ENCODE measurements around the gene GLDN. TPM values are rescaled to one million over a fixed set of nuclear protein-coding genes. Genes with fewer than 3 reads are reported as not detected.

GLDN gene
- total RNA-seq, 1 experiment from 2014 or later, result 0.82 TPM

- H3K4me1 Mint-ChIP-seq (ENCODE audit: low read depth, unreplicated experiment), result no peaks in the 10 kb centered on the region
- no peak for DNase-seq
- no peak overlapping the region for H3K27ac Mint-ChIP-seq (ENCODE audit: unreplicated experiment)
- H3K36me3 ChIP-seq (ENCODE audit: control insufficient read depth, insufficient read depth, low read length), result no peaks in the 10 kb centered on the region
- no peaks in the 10 kb centered on the region for H3K27me3 Mint-ChIP-seq (ENCODE audit: insufficient read depth, unreplicated experiment)
- TF ChIP-seq CTCF (IDR thresholded peaks at IDR 0.05; ENCODE audit: insufficient read depth in 1 of 2, low read depth in 1 of 2, low read length in 1 of 2, severe bottlenecking in 1 of 2, unreplicated experiment in 1 of 2), result no peak
- no peaks in the 10 kb centered on the region for H3K36me3 Mint-ChIP-seq (ENCODE audit: insufficient read depth, unreplicated experiment)
- H3K4me1 ChIP-seq, result no peaks in the 10 kb centered on the region
- H3K9me3 ChIP-seq, result no peaks in the 10 kb centered on the region
- POLR2A ChIA-PET, result no interaction called here
- H3K4me3 Mint-ChIP-seq (ENCODE audit: unreplicated experiment), result no peak overlapping the region
- BruUV-seq (replicated peaks), result no TSS peak
- no peaks in the 10 kb centered on the region for H3K27me3 ChIP-seq (replicated peaks; ENCODE audit: control insufficient read depth, insufficient read depth, low read length)
- no peaks in the 10 kb centered on the region for H3K9me3 Mint-ChIP-seq (ENCODE audit: unreplicated experiment)
- intact Hi-C loops (cut with micrococcal nuclease; ENCODE audit: unreplicated experiment), result no loop called here
- no peak overlapping the region for H3K4me3 ChIP-seq (ENCODE audit: low read depth, low read length)
- CTCF ChIA-PET, result no interaction called here
These were observed 84.1 kb downstream of the GLDN start for GRCh38 chr15:51425517-51426040.

GRCh38 chr15:51438526-51438925 is 97.1 kb downstream of the GLDN start:
- no peaks in the 10 kb centered on the region for H3K36me3 ChIP-seq (ENCODE audit: control insufficient read depth, insufficient read depth, low read length)
- intact Hi-C loops (cut with micrococcal nuclease; ENCODE audit: unreplicated experiment), result no loop called here
- no TSS peak for BruUV-seq (replicated peaks)
- no peaks in the 10 kb centered on the region for H3K27me3 ChIP-seq (replicated peaks; ENCODE audit: control insufficient read depth, insufficient read depth, low read length)
- Mint-ChIP-seq H3K27me3 (ENCODE audit: insufficient read depth, unreplicated experiment) (peaks cover 9% of the 10 kb centered on the region), H3K9me3 (ENCODE audit: unreplicated experiment) (peaks cover 12% of the 10 kb centered on the region), H3K4me3 (ENCODE audit: unreplicated experiment) (no peak overlapping the region), H3K27ac (ENCODE audit: unreplicated experiment) (no peak overlapping the region), H3K36me3 (ENCODE audit: insufficient read depth, unreplicated experiment) (no peaks in the 10 kb centered on the region), H3K4me1 (ENCODE audit: low read depth, unreplicated experiment) (no peaks in the 10 kb centered on the region)
- ChIA-PET CTCF (no interaction called here), POLR2A (no interaction called here)
- H3K4me1 ChIP-seq, result no peaks in the 10 kb centered on the region
- no peaks in the 10 kb centered on the region for H3K9me3 ChIP-seq
- no peak for DNase-seq
- no peak overlapping the region for H3K4me3 ChIP-seq (ENCODE audit: low read depth, low read length)
- no peak for TF ChIP-seq CTCF (IDR thresholded peaks at IDR 0.05; ENCODE audit: insufficient read depth in 1 of 2, low read depth in 1 of 2, low read length in 1 of 2, severe bottlenecking in 1 of 2, unreplicated experiment in 1 of 2)

DNA sequence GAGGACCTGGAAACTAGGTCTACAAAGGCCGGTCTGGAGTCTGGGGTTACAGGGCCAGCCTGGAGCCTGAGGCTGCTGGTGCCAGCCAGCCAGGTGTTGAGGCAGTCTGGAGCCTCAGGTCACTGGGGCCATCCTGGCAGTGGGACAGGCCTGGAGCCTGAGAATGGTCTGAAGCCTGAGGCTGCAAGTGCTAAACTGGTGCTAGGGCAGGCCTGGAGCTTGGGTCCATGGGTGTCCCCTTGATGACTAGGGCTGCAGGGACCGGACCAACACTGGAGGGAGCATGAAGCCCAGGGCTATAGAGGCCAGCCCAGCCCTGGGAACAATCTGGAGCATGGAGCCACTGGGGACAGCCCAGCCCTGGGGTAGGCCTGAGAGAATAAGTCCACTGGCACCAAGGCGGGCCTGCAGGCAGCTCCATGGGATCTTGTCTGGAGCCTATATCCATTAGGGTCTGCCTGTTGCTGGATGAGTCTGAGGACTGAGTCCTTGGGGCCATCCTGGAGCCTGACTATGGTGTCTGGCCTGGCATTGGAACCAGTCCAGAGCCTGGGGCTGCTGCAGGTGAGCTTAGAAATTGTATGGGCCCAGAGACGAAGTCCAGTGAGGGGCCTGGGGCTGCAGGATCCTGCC is 101.9 kb downstream of the GLDN start:
- Histone ChIP-seq H3K4me3 (ENCODE audit: low read depth, low read length) (no peak overlapping the region), H3K27me3 (replicated peaks; ENCODE audit: control insufficient read depth, insufficient read depth, low read length) (no peaks in the 10 kb centered on the region), H3K4me1 (peaks cover 12% of the 10 kb centered on the region), H3K9me3 (peaks cover 7% of the 10 kb centered on the region; the same call in 1 of the 2 replicates), H3K36me3 (ENCODE audit: control insufficient read depth, insufficient read depth, low read length) (no peaks in the 10 kb centered on the region)
- BruUV-seq (replicated peaks), result no TSS peak
- DNase-seq, result no peak
- no peak overlapping the region for H3K4me3 Mint-ChIP-seq (ENCODE audit: unreplicated experiment)
- H3K27me3 Mint-ChIP-seq (ENCODE audit: insufficient read depth, unreplicated experiment), result no peaks in the 10 kb centered on the region
- H3K36me3 Mint-ChIP-seq (ENCODE audit: insufficient read depth, unreplicated experiment), result no peaks in the 10 kb centered on the region
- no peak for TF ChIP-seq CTCF (IDR thresholded peaks at IDR 0.05; ENCODE audit: insufficient read depth in 1 of 2, low read depth in 1 of 2, low read length in 1 of 2, severe bottlenecking in 1 of 2, unreplicated experiment in 1 of 2)
- ChIA-PET CTCF (no interaction called here), POLR2A (no interaction called here)
- intact Hi-C loops (cut with micrococcal nuclease; ENCODE audit: unreplicated experiment), result no loop called here
- peaks cover 17% of the 10 kb centered on the region for H3K9me3 Mint-ChIP-seq (ENCODE audit: unreplicated experiment)
- H3K27ac Mint-ChIP-seq (ENCODE audit: unreplicated experiment), result no peak overlapping the region
- peaks cover 13% of the 10 kb centered on the region for H3K4me1 Mint-ChIP-seq (ENCODE audit: low read depth, unreplicated experiment)
